Measurements from ENCODE around the gene BBS5.
A peak's percentile ranks its signal among the peaks of the same experiment; 100 is the strongest.
"Not testable (repeated sequence)": the region's sequence is repeated elsewhere in the genome, so short reads cannot be mapped to it uniquely, and the experiment has no call there.

Gene BBS5

GRCh38 chr2:169486487-169486886, 7.2 kb downstream of the BBS5 start:
- no peak for DNase-seq (ENCODE audit: low read depth in 2 of 2)

DNA sequence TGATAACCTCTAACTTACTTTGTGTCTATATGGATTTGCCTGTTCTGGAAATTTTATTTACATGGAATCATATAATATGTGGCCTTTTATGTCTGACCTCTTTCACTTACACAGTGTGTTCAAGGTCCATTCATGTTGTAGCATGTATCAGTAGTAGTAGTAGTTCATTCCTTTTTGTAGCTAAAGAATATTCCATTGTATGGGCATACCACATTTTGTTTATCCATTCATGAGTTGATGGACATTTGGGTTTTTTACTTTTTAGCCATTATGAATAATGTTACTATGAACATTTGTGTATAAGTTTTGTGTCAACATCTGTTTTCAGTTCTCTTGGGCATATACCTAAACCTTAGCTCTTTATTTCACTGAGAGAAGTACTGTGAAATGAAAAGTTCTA, 11.5 kb downstream of the BBS5 start:
- no peak for DNase-seq (ENCODE audit: low read depth in 2 of 2)

- DNase-seq (ENCODE audit: low read depth in 2 of 2) = no peak
These were observed 12.1 kb downstream of the BBS5 start for GRCh38 chr2:169491378-169491777.

GRCh38 chr2:169493360-169493759, 14.1 kb downstream of the BBS5 start:
- no peak for DNase-seq (ENCODE audit: low read depth in 2 of 2)

- DNase-seq (ENCODE audit: low read depth in 2 of 2) = no peak
These were observed 16.1 kb downstream of the BBS5 start for GRCh38 chr2:169495310-169495928.

DNA sequence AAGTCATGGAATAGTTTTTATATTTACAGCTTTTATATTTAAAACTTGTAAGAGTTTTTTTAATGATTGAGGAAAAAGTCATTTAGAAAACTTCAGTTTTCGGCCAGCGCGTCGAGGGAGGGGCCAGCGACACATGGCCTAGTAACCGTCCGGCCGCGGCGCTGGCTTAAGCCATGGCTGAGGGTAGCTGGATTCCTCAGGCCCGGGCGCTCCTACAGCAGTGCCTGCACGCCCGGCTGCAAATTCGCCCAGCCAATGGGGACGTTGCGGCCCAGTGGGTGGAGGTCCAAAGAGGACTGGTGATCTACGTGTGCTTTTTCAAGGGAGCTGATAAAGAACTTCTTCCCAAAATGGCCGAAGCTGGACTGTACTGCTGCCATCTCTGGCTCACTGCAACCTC, 25.4 kb downstream of the BBS5 start:
- no peak for DNase-seq (ENCODE audit: low read depth in 2 of 2)

DNA sequence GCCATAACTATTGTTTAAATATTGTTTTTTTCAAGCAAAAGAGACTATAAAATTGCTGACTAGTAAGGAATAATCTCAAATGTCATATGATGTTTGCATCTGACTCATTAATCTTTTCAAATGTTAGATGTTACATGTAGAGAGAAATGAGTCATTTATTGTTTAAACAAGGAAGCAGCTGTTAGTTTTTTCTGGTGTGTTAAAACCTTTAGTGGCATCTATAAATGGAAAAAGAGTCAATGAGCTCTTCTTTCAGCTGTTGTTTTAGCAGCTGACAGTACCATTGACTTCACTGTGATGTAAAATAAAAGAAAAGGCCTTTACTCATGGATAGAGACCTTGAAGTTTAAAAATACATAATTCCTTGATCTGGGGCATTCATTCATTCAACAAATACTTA, 28.4 kb downstream of the BBS5 start:
- DNase-seq (ENCODE audit: low read depth in 2 of 2) = peak; percentile 10 to 14

- DNase-seq (ENCODE audit: low read depth in 2 of 2) = peak; percentile 9 to 12
These were observed 30.1 kb downstream of the BBS5 start, which contains the start of gene KLHL41 for GRCh38 chr2:169509298-169509885. KLHL41 (plus strand) TSS chr2:169509702; CDS start chr2:169509779, 77 bp downstream.

DNA sequence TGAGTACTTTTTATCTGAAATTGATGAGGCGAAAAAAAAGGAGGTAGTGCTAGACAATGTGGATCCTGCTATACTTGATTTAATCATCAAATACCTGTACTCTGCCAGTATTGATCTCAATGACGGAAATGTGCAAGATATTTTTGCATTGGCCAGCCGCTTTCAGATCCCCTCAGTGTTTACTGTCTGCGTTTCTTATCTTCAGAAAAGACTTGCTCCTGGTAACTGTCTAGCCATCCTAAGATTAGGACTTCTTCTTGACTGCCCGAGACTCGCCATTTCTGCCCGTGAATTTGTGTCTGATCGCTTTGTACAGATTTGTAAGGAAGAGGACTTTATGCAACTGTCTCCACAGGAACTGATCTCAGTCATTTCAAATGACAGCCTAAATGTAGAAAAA, 30.7 kb downstream of the BBS5 start:
- DNase-seq (ENCODE audit: low read depth in 2 of 2) = no peak

DNA sequence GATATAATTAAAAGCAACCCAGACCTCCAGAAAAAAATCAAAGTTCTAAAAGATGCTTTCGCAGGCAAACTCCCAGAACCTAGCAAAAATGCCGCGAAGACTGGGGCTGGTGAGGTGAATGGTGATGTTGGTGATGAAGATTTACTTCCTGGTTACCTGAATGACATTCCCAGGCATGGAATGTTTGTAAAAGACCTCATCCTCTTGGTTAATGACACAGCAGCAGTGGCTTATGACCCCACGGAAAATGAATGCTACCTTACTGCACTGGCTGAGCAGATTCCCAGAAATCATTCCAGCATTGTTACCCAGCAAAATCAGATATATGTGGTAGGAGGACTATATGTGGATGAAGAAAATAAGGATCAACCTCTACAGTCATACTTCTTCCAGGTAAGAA, 31.2 kb downstream of the BBS5 start:
- DNase-seq (ENCODE audit: low read depth in 2 of 2) = no peak

GRCh38 chr2:169511818-169512217, 32.5 kb downstream of the BBS5 start:
- no peak for DNase-seq (ENCODE audit: low read depth in 2 of 2)

- DNase-seq (ENCODE audit: low read depth in 2 of 2) = no peak
These were observed 33.2 kb downstream of the BBS5 start for GRCh38 chr2:169512525-169512924.

DNA sequence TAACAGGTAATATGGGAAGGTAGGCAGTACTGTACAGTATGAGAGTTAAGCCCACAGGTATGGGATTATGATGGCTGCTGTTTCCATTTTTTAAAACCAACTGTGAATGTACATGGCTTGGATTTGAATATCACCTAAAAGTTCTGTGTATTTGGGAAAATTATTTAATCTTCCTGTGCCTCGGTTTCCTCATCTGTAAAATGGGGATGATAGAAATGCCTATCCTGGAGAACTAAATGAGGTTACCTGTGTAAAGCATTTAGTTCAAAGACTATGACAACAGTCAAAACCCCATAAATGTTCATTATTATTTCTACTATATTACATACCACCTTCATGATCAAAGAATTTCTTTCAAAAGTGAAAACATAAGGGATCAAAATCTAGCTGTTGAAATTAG, 33.8 kb downstream of the BBS5 start:
- no peak for DNase-seq (ENCODE audit: low read depth in 2 of 2)

DNA sequence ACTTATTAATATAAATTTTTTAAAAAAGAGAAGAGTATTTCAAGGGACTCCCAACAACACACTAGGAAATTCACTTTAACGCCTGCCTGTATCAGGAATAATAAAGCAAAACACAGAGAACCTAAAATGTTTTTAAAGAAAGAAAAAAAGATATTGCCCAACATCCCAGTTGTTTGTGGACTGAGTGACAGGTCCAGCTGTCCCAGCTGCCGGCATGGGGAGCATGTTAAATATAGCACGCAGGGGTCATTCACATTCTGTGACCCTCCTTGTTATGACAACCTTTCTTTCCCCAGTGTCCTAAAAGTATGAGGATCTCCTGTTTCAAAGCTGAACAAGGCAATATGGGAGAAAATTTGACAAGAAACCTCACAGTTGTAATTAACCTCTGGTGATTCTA, 34.6 kb downstream of the BBS5 start:
- no peak for DNase-seq (ENCODE audit: low read depth in 2 of 2)

DNA sequence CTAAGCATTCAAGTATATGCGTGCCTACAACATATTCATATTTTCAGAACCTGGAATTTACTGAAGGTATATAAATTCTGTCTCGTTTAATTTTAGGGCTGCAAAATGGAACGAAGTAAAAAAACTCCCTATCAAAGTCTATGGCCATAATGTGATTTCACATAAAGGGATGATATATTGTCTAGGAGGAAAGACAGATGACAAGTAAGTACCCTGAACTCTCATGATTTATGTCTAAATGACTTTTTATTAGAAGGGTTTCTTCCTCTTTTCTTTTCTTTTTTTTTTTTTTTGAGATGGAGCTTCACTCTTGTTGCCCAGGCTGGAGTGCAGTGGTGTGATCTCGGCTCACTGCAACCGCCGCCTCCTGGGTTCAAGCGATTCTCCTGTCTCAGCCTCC, 35.5 kb downstream of the BBS5 start:
- not testable (repeated sequence) for DNase-seq (ENCODE audit: low read depth in 2 of 2)

DNA sequence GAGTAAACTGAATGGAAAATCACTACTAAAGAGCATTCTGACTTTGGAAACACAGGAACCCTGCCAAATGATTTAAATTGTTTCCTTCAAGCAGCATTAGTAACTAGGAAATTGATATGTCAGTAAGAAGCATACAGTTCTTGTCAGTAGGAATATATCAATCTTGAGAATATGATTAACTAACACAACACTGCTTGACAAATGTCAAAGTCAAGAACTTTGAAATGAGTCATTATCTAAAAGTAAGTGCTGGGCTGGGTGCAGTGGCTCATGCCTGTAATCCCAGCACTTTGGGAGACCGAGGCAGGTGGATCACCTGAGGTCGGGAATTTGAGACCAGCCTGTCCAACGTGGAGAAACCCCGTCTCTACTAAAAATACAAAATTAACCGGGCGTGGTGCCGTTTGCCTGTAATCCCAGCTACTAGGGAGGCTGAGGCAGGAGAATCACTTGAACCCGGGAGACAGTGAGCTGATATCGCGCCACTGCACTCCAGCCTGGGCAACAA, 37.2 kb downstream of the BBS5 start:
- not testable (repeated sequence) for DNase-seq (ENCODE audit: low read depth in 2 of 2)

DNA sequence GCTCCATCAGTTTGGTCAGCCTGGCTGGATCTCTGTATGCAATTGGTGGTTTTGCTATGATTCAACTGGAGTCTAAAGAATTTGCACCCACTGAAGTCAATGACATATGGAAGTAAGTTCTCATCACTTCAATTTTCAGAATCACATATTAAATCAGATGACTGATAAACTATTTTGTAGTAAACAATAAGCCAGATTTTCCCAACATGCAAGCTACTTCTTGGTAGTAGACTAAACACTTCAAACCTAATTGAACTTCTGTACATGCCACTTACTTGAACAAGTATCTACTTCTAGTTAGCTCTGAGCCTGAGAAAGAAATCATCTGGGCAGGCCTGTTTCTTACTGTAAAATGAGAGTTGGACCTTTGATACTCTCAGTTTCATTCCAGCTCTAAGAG, 41.6 kb downstream of the BBS5 start:
- no peak for DNase-seq (ENCODE audit: low read depth in 2 of 2)

- no peak for DNase-seq (ENCODE audit: low read depth in 2 of 2)
These were observed 44.4 kb downstream of the BBS5 start for GRCh38 chr2:169523681-169524080.

- DNase-seq (ENCODE audit: low read depth in 2 of 2) = no peak
These were observed 46.1 kb downstream of the BBS5 start for GRCh38 chr2:169525434-169525833.

DNA sequence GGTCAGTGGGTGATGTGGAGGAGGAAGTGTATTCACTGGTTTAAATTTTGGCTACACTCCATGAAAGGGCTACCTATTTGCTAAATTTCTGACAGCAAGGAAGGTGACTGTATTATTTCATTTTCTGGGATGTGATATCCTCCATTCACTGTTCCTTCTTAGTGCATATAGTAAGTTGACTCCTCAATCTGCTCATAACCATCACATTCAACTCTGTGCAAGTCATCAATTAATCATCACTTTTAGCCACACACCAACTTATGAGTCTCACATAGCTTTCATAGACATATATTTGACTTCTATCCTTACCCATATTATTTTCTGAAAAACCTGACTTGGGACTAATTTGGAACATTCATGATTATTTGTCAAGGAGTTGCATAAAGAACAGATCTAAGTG, 47.2 kb downstream of the BBS5 start:
- no peak for DNase-seq (ENCODE audit: low read depth in 2 of 2)

DNA sequence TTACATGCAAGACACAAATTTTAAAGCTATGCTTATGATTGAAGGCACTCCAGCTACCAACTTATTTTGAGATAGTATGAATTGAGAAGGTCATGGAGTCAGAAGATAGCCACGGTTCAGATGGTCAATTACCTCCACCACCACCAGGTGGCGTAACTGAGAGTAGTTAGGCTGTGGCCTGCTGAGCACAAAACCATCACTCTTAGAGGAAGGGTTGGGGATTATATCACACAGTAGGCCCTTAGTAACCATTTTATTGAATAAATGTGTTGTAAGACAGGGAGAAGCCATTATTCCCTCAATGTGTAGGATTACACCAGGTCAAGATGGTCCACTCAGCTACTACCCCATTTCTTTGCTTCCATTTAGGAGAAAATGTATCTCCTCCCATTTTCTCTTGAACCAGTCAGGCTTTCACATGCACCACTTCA, 49.0 kb downstream of the BBS5 start:
- peak; percentile 11 to 24 for DNase-seq (ENCODE audit: low read depth in 2 of 2)

DNA sequence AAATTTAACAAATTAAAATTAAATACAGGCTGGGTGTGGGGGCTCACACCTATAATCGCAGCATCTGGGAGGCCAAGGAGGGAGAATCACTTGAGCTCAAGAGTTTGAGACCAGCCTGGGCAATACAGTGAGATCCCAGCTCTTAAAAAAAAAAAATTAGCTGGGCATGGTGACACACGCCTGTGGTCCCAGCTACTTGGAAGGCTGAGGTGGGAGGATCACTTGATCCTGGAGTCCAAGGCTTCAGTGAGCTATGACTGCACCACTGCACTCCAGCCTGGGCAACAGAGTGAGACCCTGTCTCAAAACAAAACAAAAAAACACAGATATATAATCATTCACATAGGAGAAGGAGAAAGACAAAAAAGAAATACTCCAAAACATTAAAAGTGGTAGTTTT, 60.2 kb downstream of the BBS5 start:
- not testable (repeated sequence) for DNase-seq (ENCODE audit: low read depth in 2 of 2)

GRCh38 chr2:169540146-169540545, 60.9 kb downstream of the BBS5 start:
- no peak for DNase-seq (ENCODE audit: low read depth in 2 of 2)

DNA sequence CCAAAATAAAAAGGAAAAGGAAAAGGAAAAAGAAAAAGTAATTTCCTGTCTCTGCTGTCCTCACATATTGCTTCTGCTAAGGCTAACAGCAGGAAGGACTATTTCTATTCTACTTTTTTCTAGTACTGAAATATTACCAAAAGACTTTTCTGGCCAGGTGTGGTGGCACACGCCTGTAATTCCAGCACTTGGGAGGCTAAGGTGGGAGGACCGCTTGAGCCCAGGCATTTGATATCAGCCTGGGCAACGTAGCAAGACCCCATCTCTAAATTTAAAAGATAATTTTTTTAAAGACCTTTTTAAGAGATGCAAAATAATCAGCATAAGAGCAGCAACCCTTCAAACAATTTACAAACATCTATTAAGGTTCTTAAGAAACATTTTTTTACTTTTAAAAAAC, 63.1 kb downstream of the BBS5 start:
- no peak for DNase-seq (ENCODE audit: low read depth in 2 of 2)
